ENCODE results near the gene TPCN2. TPM values are rescaled to one million over a fixed set of nuclear protein-coding genes. Genes with fewer than 3 reads are reported as not detected.

Gene TPCN2
- total and polyA plus RNA-seq, 9 of the 15 experiments (the other 6 are each of a cell fraction or from before 2014, with no cell fraction given): 0.66 to 10.2 (median 4.6) TPM

- TF ChIP-seq ZBTB43 (CRISPR knock-in tag; IDR thresholded peaks at IDR 0.05) (no peak), SREBF2 (CRISPR knock-in tag; IDR thresholded peaks at IDR 0.05) (no peak), CREM (IDR thresholded peaks at IDR 0.05; ENCODE audit: low read depth) (no peak), RAD51 (IDR thresholded peaks at IDR 0.05; ENCODE audit: borderline replicate concordance, low read depth) (peak; percentile 40; the same call in 1 of the 2 replicates), TFAP4 (CRISPR knock-in tag; IDR thresholded peaks at IDR 0.05; ENCODE audit: borderline replicate concordance) (no peak), XRCC5 (IDR thresholded peaks at IDR 0.05; ENCODE audit: low read depth, low read length) (no peak), ZNF830 (CRISPR knock-in tag; IDR thresholded peaks at IDR 0.05) (no peak), SRSF1 (IDR thresholded peaks at IDR 0.05; ENCODE audit: low read depth, low read length) (no peak), ZFP36 (IDR thresholded peaks at IDR 0.05; ENCODE audit: low read depth, low read length, partially characterized antibody) (no peak)
- TF ChIP-seq, protein P1, sequence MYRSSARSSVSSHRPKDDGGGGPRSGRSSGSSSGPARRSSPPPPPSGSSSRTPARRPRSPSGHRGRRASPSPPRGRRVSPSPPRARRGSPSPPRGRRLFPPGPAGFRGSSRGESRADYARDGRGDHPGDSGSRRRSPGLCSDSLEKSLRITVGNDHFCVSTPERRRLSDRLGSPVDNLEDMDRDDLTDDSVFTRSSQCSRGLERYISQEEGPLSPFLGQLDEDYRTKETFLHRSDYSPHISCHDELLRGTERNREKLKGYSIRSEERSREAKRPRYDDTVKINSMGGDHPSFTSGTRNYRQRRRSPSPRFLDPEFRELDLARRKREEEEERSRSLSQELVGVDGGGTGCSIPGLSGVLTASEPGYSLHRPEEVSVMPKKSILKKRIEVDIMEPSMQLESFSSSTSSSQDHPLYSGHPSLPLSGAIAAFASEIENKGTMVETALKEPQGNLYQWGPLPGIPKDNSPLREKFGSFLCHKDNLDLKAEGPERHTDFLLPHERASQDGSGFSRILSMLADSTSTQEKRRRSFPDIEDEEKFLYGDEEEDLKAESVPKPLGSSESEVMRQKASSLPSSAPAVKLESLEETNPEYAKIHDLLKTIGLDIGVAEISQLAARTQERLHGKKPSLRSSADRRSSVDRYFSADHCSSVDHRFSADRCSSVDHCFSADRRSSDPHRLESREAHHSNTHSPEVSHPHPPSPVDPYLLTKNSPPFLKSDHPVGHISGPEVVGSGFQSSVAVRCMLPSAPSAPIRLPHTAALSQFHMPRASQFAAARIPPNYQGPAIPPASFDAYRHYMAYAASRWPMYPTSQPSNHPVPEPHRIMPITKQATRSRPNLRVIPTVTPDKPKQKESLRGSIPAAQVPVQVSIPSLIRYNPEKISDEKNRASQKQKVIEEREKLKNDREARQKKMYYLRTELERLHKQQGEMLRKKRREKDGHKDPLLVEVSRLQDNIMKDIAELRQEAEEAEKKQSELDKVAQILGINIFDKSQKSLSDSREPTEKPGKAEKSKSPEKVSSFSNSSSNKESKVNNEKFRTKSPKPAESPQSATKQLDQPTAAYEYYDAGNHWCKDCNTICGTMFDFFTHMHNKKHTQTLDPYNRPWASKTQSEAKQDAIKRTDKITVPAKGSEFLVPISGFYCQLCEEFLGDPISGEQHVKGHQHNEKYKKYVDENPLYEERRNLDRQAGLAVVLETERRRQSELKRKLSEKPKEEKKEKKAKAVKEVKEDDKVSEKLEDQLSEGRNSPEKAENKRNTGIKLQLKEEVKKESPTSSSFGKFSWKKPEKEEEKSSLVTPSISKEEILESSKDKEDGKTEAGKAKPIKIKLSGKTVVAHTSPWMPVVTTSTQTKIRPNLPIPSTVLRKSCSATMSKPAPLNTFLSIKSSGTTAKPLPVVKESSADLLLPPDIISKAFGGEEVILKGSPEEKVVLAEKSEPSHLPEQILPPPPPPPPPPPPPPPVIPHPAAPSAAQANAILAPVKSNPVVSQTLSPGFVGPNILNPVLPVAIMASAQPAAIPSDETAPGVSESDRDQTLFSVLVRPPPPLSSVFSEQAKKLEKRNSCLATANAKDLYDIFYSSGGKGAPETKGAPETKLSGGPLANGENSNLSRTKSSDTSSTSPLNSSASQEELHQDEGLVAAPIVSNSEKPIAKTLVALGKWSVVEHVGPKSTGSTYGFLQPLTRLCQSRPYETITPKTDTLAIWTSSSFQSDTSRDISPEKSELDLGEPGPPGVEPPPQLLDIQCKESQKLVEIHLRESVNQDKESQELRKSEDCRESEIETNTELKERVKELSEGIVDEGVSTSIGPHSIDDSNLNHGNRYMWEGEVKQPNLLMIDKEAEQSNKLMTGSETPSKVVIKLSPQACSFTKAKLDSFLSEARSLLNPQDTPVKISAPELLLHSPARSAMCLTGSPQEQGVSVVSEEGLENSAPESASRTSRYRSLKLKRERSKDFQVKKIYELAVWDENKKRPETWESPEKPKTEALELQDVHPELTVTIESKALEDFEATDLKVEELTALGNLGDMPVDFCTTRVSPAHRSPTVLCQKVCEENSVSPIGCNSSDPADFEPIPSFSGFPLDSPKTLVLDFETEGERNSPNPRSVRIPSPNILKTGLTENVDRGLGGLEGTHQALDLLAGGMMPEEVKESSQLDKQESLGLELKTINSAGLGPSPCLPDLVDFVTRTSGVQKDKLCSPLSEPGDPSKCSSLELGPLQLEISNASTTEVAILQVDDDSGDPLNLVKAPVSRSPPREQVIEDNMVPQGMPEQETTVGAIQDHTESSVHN (IDR thresholded peaks at IDR 0.05; ENCODE audit: borderline replicate concordance in 1 of 2, low read depth in 1 of 2): no peak
- TF ChIP-seq, protein P2, sequence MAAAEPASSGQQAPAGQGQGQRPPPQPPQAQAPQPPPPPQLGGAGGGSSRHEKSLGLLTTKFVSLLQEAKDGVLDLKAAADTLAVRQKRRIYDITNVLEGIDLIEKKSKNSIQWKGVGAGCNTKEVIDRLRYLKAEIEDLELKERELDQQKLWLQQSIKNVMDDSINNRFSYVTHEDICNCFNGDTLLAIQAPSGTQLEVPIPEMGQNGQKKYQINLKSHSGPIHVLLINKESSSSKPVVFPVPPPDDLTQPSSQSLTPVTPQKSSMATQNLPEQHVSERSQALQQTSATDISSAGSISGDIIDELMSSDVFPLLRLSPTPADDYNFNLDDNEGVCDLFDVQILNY (CRISPR knock-in tag; IDR thresholded peaks at IDR 0.05): no peak
- TF ChIP-seq, protein P3, sequence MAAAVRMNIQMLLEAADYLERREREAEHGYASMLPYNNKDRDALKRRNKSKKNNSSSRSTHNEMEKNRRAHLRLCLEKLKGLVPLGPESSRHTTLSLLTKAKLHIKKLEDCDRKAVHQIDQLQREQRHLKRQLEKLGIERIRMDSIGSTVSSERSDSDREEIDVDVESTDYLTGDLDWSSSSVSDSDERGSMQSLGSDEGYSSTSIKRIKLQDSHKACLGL (CRISPR knock-in tag; IDR thresholded peaks at IDR 0.05; ENCODE audit: borderline replicate concordance, poor library complexity, severe bottlenecking): no peak
Observed at GRCh38 chr11:69155302-69156234, 106.8 kb downstream of the TPCN2 start, which contains the start of gene SMIM38 (continued).

All from K562 (cell line).